GM03348 (cell line): Measurements from ENCODE around the gene SRSF8.
"Not testable (repeated sequence)": the region's sequence is repeated elsewhere in the genome, so short reads cannot be mapped to it uniquely, and the experiment has no call there.

Experiments used
- DNase-seq: peaks from one replicate; pipeline ENCODE4 v3.0.0; 2012; ENCODE audit warnings: low spot score

SRSF8 gene

GRCh38 chr11:95097209-95097608 lies 30.5 kb downstream of the SRSF8 start:
- DNase-seq, result no peak

DNA sequence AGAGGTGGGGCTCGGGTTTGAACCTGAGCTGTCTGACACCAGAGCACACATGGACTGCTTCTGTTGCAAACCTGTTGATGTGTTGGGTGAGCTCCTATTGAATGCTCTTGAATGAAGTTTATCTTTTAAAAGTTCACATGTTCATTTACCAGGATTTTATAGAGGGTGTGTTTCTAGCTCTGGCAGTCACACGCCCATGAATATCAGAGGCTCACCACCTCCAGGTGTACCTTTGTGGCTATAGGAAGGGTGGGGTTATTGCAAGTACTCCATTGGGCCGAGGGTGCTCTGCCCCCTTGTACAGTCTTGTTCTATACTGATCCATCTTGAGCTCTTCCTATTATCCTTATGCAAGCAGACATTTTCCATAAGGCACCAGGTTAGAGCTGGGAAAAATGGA lies 32.1 kb downstream of the SRSF8 start:
- no peak for DNase-seq

DNA sequence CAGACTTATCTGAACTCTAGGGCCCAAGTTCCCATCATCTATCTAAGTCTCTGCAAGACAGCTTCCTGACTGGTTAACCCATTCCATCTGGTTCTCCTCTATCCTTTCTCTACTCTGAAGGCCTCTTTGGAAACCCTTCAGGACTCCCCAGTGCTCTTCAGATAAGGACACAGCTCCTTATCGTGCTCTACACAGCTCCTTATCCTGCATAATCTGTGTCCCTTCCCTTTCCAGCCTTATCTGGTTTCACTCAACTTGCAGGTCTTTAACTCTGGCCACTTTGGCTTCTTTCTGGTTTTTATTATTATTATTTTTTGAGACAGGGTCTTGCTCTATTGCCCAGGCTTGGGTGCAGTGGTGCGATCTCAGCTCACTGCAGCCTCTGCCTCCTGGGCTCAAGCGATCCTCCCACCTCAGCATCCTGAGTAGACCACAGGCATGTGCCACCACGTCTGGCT lies 33.5 kb downstream of the SRSF8 start:
- no peak for DNase-seq

DNA sequence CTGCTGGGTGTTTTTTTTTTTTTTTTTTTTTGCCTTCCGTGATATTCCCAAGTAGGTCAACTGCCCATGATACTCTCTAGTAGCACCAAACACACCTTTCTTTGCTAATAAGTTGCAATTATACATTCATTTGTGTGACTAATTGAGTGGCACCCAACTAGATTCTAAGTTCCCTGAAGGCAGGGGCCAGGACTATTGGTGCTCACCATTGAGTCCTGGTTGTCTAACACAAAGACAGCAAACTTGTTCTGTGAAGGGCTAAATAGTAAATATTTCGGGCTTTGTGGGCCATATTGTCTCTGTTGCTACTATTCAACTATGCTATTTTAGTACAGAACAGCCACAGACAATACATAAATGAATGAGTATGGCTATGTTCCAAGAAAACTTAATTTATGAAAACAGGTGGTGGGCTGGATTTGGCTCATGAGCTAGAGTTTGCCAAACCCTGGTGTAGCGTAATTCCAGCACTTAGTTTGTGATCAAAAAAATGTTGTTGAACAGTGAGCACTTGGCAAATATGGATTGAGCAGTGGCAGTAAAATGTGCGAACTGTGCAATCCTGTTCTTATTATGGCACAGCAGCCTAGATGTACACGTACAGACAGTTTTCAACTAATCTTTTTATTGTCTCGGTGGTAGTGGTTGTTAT lies 34.3 kb downstream of the SRSF8 start:
- no peak for DNase-seq

GRCh38 chr11:95101935-95102334 lies 35.2 kb downstream of the SRSF8 start:
- no peak for DNase-seq

DNA sequence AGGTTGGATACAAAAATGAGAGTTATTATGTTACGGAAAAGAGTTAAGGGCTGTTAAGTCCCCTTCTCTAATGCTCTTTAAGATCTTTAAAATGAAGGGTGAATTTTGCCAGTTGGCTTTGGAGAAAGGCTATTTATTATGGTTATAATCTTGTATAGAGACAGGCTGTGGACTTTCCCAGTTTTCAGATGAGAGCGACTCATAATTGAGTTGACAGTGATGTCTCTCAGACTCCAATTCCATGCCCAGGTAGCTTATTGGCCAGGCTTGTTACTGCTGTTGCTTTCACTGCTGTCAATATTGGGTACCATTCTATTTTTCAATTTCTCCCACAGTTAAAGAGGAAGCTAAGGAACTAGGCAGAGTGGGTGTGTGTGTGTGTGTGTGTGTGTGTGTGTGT lies 36.0 kb downstream of the SRSF8 start:
- no peak for DNase-seq

DNA sequence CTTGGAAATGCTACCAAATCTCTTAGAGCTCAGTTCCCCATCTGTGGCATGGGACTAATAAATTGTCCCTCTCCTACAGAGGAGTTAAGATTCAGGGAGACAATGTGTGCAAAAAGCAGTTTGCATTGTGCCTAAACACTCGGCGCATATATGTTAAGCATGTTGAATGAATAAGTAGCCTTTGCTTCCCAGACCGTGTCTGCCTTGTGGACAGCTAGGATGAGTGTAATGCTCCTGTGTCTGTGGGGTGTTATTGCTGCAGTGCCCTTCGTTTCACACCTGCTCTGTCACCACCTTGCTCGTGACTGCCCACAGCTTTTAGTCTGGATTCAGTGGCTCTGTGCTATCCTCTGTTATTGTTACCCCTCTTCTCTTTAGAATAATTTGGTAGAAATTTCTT lies 37.0 kb downstream of the SRSF8 start:
- DNase-seq, result no peak

DNA sequence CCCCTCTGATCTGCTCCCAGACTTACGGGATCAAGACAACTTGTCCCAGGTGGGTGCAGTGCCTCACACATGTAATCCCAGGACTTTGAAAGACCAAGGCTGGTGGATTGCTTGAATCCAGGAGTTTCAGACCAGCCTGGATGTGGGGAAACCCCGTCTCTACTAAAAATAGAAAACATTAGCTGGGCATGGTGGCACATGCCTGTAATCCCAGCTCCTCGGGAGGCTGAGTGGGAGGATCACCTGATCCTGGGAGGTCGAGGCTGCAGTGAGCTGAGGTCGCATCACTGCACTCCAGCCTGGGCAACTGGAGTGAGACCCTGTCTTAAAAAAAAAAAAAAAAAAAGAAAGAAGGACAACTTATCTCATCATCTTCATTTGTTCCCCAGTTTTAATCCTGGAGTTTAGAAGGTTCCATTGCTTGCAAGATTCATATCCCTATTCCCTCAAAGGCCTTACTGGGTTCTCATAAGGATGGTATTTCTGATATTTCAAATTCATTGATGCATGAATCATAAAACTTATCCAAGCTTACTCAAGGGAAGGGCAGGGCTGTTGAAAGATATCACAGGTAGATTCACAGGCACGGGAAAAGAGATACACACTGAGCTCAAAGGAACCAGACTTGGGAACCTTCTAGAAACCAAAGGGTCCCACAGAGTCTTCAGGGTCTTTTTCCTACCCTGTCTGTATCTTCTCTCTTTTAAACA lies 37.6 kb downstream of the SRSF8 start:
- DNase-seq, result no peak

GRCh38 chr11:95104856-95105255 lies 38.1 kb downstream of the SRSF8 start:
- no peak for DNase-seq

DNA sequence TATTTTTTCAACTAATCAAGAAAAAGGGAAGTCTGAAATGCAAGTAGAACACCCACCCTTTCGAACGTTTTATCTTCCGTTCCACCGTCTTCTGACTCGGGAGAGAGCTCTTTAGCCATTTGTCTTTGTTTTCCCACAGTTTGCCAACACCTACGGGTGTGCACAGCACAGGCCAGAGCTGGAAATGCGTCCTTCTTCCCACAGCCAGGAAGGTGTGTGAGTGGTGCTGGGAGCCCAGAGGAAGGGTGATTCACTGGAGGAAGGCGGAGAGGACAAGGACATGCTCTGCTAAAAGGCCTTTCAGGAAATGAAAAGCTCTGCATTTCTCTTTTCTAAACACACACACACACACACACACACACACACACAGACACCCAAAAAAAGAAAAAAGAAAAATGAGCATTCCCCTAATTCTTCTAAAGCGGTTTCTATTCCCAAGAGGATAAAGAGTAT lies 41.5 kb downstream of the SRSF8 start:
- peak; percentile 21 for DNase-seq

DNA sequence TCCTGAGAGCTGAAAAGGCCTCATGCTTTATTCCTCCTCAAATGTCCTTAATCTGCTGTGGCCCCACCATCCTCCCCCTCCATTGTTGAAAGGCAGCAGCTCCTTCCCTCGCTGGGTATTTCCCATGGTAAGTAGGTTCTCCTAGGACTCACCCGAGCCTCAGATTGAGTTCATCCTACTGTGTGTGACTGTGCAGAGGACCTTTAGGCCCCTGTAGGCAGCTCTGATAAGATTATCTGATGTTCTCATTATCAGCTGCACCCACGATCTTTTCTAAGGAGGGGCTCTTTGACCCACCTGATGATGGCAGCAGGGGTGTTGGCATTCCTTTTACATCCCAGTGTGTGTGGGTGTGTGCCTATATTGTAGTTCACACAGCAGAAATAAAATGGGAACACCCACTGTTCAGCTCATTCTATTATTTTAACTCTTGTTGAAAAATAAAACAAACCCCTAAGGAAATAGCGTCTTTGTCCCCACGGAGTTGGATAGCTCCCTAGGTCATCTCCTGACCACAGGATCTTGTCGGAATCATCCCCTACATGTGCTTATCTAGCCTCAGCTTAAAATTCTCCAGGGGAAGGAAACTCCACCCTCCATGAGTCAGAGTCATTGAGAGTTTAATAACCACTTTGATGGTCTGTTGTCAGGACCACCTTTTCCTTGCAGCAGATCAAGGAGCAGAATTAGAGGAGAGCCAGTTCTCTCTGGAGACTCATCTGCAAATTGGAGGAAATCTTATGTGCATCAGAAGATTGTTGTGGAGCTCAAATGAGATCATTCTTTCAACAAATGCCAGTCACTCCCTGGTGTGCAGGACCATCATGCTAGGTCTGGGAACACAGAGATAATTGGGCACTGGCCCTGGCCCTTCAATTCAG lies 42.2 kb downstream of the SRSF8 start:
- peak; percentile 17 for DNase-seq

DNA sequence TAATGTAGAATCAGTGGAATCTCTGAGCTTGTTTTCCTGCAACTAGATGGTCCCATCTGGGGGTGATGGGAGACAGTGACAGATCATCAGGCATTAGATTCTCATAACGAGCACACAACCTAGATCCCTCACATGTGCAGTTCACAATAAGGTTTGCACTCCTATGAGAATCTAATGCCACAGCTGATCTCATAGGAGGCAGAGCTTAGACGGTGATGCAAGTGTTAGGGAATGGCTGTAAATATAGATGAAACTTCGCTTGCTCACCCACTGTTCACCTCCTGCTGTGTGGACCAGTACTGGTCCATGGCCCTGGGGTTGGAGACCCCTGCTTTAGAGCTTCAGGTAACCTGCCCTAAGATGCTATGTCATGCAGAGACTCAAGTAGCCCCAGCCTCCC lies 44.8 kb downstream of the SRSF8 start:
- not testable (repeated sequence) for DNase-seq

GRCh38 chr11:95111923-95112540 lies 45.3 kb downstream of the SRSF8 start:
- no peak for DNase-seq

DNA sequence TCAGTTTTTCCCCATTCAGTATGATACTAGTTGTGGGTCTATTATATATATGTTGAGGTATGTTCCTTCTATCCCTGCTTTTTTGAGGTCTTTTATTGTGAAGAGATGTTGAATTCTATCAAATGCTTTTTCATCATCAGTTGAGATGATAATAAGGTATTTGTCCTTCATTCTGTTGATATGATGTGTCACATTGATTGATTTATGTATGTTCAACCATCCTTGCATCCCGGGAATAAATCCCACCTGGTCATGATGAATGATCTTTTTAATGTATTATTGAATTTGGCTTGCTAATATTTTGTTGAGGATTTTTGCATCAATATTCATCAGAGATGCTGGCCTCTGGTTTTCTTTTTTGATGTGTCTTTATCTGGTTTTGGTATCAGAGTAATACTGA lies 48.9 kb downstream of the SRSF8 start:
- DNase-seq, result no peak

- no peak for DNase-seq
Observed at GRCh38 chr11:95119361-95120060, 52.8 kb downstream of the SRSF8 start.
